CD14-positive monocyte (primary cell): ENCODE results near the gene SLC29A1. TPM values are rescaled to one million over a fixed set of nuclear protein-coding genes. Genes with fewer than 3 reads are reported as not detected.

Experiments
- DNase-seq, 3 donors: peaks; one replicate each; pipeline ENCODE4 v3.0.0-alpha.2; 2011 to 2022
- H2AFZ ChIP-seq: 2 replicates; pipeline ENCODE4 v1.6.0; 2012; ENCODE audit warnings: mild to moderate bottlenecking, low read depth, low read length, inconsistent platforms; ENCODE audit not compliant: insufficient read depth, poor library complexity, severe bottlenecking
- H3K27ac ChIP-seq, 2 donors: 1 replicate in 1 of 2; 2 replicates in 1 of 2; pipeline ENCODE4 v1.5.1; 2012 to 2013; ENCODE audit warnings: low read length in 2 of 2, control low read depth in 1 of 2, inconsistent platforms in 1 of 2, low read depth in 1 of 2, mild to moderate bottlenecking in 1 of 2
- H3K27me3 ChIP-seq, 2 donors: one replicate each; pipeline versions ENCODE4 v1.6.0 to v1.6.1; 2011 to 2013; ENCODE audit warnings: low read length in 2 of 2; ENCODE audit not compliant: control insufficient read depth in 2 of 2, insufficient read depth in 2 of 2
- H3K36me3 ChIP-seq, 2 donors: replicated peaks in 1 of 2; 1 replicate in 1 of 2; 2 replicates in 1 of 2; pipeline versions ENCODE4 v1.5.1 to v1.6.1; 2012 to 2013; ENCODE audit warnings: low read length in 2 of 2, control low read depth in 1 of 2, inconsistent platforms in 1 of 2, mild to moderate bottlenecking in 1 of 2; ENCODE audit not compliant: insufficient read depth in 2 of 2, control insufficient read depth in 1 of 2
- H3K4me1 ChIP-seq, 2 donors: 1 replicate in 1 of 2; 2 replicates in 1 of 2; pipeline versions ENCODE4 v1.5.1 to v1.6.1; 2012 to 2013; ENCODE audit warnings: low read length in 2 of 2, control low read depth in 1 of 2, inconsistent platforms in 1 of 2, mild to moderate bottlenecking in 1 of 2, moderate library complexity in 1 of 2; ENCODE audit not compliant: insufficient read depth in 2 of 2, control insufficient read depth in 1 of 2
- H3K4me2 ChIP-seq: replicated peaks from 2 replicates; pipeline ENCODE3; 2012; ENCODE audit warnings: low read length, moderate library complexity, mild to moderate bottlenecking; ENCODE audit not compliant: poor library complexity, severe bottlenecking; ENCODE audit errors: extremely low read depth
- H3K4me3 ChIP-seq, 3 experiments: fragments of 200-600 bp in 1 of 3; sonication (generic) in 1 of 3; replicated peaks in 1 of 3; 1 replicate in 2 of 3; 2 replicates in 1 of 3; pipeline ENCODE4 v1.5.1; 2011 to 2013; ENCODE audit warnings: low read length in 3 of 3, mild to moderate bottlenecking in 3 of 3, control low read depth in 2 of 3, low read depth in 2 of 3, inconsistent platforms in 1 of 3, moderate library complexity in 1 of 3
- H3K79me2 ChIP-seq: 2 replicates; pipeline ENCODE4 v1.6.0; 2012; ENCODE audit warnings: mild to moderate bottlenecking, control low read depth, inconsistent platforms, low read length, moderate library complexity; ENCODE audit not compliant: insufficient read depth
- H3K9ac ChIP-seq: 2 replicates; pipeline ENCODE4 v1.6.0; 2017; ENCODE audit warnings: low read length, mild to moderate bottlenecking; ENCODE audit not compliant: insufficient read depth, poor library complexity, severe bottlenecking
- H3K9me3 ChIP-seq, 2 donors: replicated peaks in 1 of 2; 1 replicate in 1 of 2; 2 replicates in 1 of 2; pipeline versions ENCODE4 v1.5.1 to v1.6.1; 2012 to 2013; ENCODE audit warnings: low read length in 2 of 2, control low read depth in 1 of 2; ENCODE audit not compliant: control insufficient read depth in 1 of 2, insufficient read depth in 1 of 2
- H4K20me1 ChIP-seq: 2 replicates; pipeline ENCODE4 v1.6.0; 2012; ENCODE audit warnings: mild to moderate bottlenecking, low read length, control low read depth, moderate library complexity; ENCODE audit not compliant: insufficient read depth
- H3K27ac Mint-ChIP-seq, 7 donors: one replicate each; pipeline ENCODE4 v1.8.0; 2020; ENCODE audit warnings: mild to moderate bottlenecking in 7 of 7, mixed read lengths in 7 of 7, moderate library complexity in 6 of 7, inconsistent platforms in 2 of 7
- H3K27me3 Mint-ChIP-seq, 3 donors: one replicate each; pipeline ENCODE4 v1.8.0; 2021 to 2022; ENCODE audit warnings: low read depth in 3 of 3, mild to moderate bottlenecking in 3 of 3, mixed read lengths in 3 of 3, moderate library complexity in 3 of 3, inconsistent platforms in 1 of 3
- H3K36me3 Mint-ChIP-seq, 2 donors: one replicate each; pipeline ENCODE4 v1.8.0; 2020; ENCODE audit warnings: mixed read lengths in 2 of 2, inconsistent platforms in 1 of 2, mild to moderate bottlenecking in 1 of 2
- H3K4me1 Mint-ChIP-seq: one replicate; pipeline ENCODE4 v1.8.0; 2020; ENCODE audit warnings: mild to moderate bottlenecking, mixed read lengths
- H3K4me3 Mint-ChIP-seq, 2 donors: one replicate each; pipeline ENCODE4 v1.8.0; 2020; ENCODE audit warnings: mild to moderate bottlenecking in 2 of 2, mixed read lengths in 2 of 2, moderate library complexity in 1 of 2
- H3K9me3 Mint-ChIP-seq, 7 donors: one replicate each; pipeline ENCODE4 v1.8.0; 2020 to 2022; ENCODE audit warnings: mixed read lengths in 7 of 7, mild to moderate bottlenecking in 6 of 7, moderate library complexity in 6 of 7, inconsistent platforms in 2 of 7
- CTCF ChIP-seq: fragments of 200-600 bp; IDR thresholded peaks from one replicate; pipeline ENCODE4 v1.8.0; 2022; ENCODE audit warnings: antibody characterized with exemption, mild to moderate bottlenecking
- WGBS: methylation state at CpG from one replicate; pipeline ENCODE4 v1.1.5; 2013; ENCODE audit warnings: missing lambda C conversion rate; ENCODE audit not compliant: insufficient coverage; 5-methylcytosine and 5-hydroxymethylcytosine counted together
- intact Hi-C, 2 donors: fragments of 100-400 bp; cut with micrococcal nuclease; formaldehyde crosslinking; loops; one replicate each; pipeline versions ENCODE4 v1.15.0 to v1.15.1; 2023
- polyA plus RNA-seq, 3 donors: library from polyadenylated mRNA; depleted of rRNA in 1 of 3; unstranded in 2 of 3; stranded (reverse) in 1 of 3; fragments of 300-500 nt in 2 of 3; fragments of >200 nt in 1 of 3; fragmentation: Illumina TruSeq in 2 of 3; gene quantifications; 1 replicate in 2 of 3; 2 replicates in 1 of 3; pipeline ENCODE4 v1.2.3, GENCODE V29; 2012 to 2021

The SLC29A1 gene
- polyA plus RNA-seq, 3 donors: 14.3 to 23.2 (median 15.0) TPM

GRCh38 chr6:44256775-44257024, 33.3 kb downstream of the SLC29A1 start:
- Histone ChIP-seq H3K4me2 (peak overlapping the region; percentile 99), H3K79me2 (peaks cover 20% of the 10 kb centered on the region), H3K4me3 (peak overlapping the region; percentile 49 to 85 (median 69)), H3K9me3 (no peaks in the 10 kb centered on the region), H3K27me3 (no peaks in the 10 kb centered on the region), H3K36me3 (peaks cover 70 to 83% of the 10 kb centered on the region in 2 donors), H3K27ac (peak overlapping the region in 1 of 2 donors; percentile 2), H3K4me1 (peaks cover 24 to 47% of the 10 kb centered on the region in 2 donors), H3K9ac (peak overlapping the region; percentile 77), H4K20me1 (peaks cover 94% of the 10 kb centered on the region), H2AFZ (peak overlapping the region; percentile 57)
- Mint-ChIP-seq H3K4me1 (peaks cover 53% of the 10 kb centered on the region), H3K9me3 (no peaks in the 10 kb centered on the region), H3K27ac (peak overlapping the region in 4 of 7 donors; percentile 50 to 78 (median 72)), H3K27me3 (peaks cover 0 to 6% (median 2%) of the 10 kb centered on the region in 3 donors), H3K4me3 (peak overlapping the region; percentile 79 to 84), H3K36me3 (peaks cover 73 to 77% of the 10 kb centered on the region in 2 donors)
- WGBS: 0% methylated on average over 10 of the region's 12 CpGs
- intact Hi-C loops: loop anchor here (5.0 kb wide), 3 partner anchors 34 to 159 kb away; partner anchors contain the start of gene SLC29A1 (in 2 of the 2)
- TF ChIP-seq CTCF: no peak
- no peak for DNase-seq

- Mint-ChIP-seq H3K27ac (peak within 1 kb of the TSS; percentile 83 to 97 (median 91)), H3K9me3 (no peaks in the 10 kb centered on the region), H3K4me3 (peak within 1 kb of the TSS; percentile 79 to 87), H3K36me3 (peaks cover 72 to 77% of the 10 kb centered on the region in 2 donors), H3K4me1 (peaks cover 58% of the 10 kb centered on the region), H3K27me3 (peaks cover 0 to 6% (median 2%) of the 10 kb centered on the region in 3 donors)
- Histone ChIP-seq H3K4me1 (peaks cover 29 to 52% of the 10 kb centered on the region in 2 donors), H2AFZ (peak within 1 kb of the TSS; percentile 57), H3K9me3 (no peaks in the 10 kb centered on the region), H3K36me3 (peaks cover 70 to 83% of the 10 kb centered on the region in 2 donors), H4K20me1 (peaks cover 94% of the 10 kb centered on the region), H3K27me3 (no peaks in the 10 kb centered on the region), H3K27ac (peak within 1 kb of the TSS; percentile 66 to 69), H3K79me2 (peaks cover 25% of the 10 kb centered on the region), H3K9ac (peak within 1 kb of the TSS; percentile 77), H3K4me2 (peak within 1 kb of the TSS; percentile 99), H3K4me3 (peak within 1 kb of the TSS; percentile 49 to 85 (median 69))
- intact Hi-C loops: loop anchor here (5.0 kb wide), 3 partner anchors 35 to 160 kb away; partner anchors contain the start of gene SLC29A1 (in 2 of the 2)
- under 1% methylated on average over 66 of the region's 80 CpGs for WGBS
- peak; percentile 76 to 90 (median 79) for DNase-seq
- TF ChIP-seq CTCF: peak; percentile 87
These were observed 33.8 kb downstream of the SLC29A1 start, which contains the start of gene SLC35B2 for GRCh38 chr6:44257025-44257752. TSS of gene SLC35B2 (minus strand) at chr6:44257528. CDS start at chr6:44257410, 118 bp downstream.
